ENCODE data around the gene NACC2.

Gene NACC2

GRCh38 chr9:136091582-136092352, 3.3 kb downstream of the NACC2 start:
- no peak for DNase-seq

- no peak for DNase-seq
Measured at GRCh38 chr9:136090768-136091581, 4.1 kb downstream of the NACC2 start.

GRCh38 chr9:136090056-136090735, 4.9 kb downstream of the NACC2 start:
- DNase-seq = no peak

- no peak for DNase-seq
Measured at GRCh38 chr9:136089697-136090045, 5.4 kb downstream of the NACC2 start.

- no peak for DNase-seq
Measured at GRCh38 chr9:136088939-136089696, 6.0 kb downstream of the NACC2 start.

GRCh38 chr9:136088481-136088938, 6.6 kb downstream of the NACC2 start:
- DNase-seq = no peak

- no peak for DNase-seq
Measured at GRCh38 chr9:136087741-136088480, 7.2 kb downstream of the NACC2 start.

GRCh38 chr9:136086951-136087740, 7.9 kb downstream of the NACC2 start:
- DNase-seq = no peak

GRCh38 chr9:136086213-136086881, 8.7 kb downstream of the NACC2 start:
- DNase-seq = no peak

- DNase-seq = no peak
Measured at GRCh38 chr9:136085815-136086212, 9.3 kb downstream of the NACC2 start.

- no peak for DNase-seq
Measured at GRCh38 chr9:136084063-136084944, 10.8 kb downstream of the NACC2 start.

- DNase-seq = no peak
Measured at GRCh38 chr9:136083558-136084062, 11.5 kb downstream of the NACC2 start.

- no peak for DNase-seq
Measured at GRCh38 chr9:136082496-136083361, 12.4 kb downstream of the NACC2 start.

GRCh38 chr9:136081826-136082495, 13.1 kb downstream of the NACC2 start:
- no peak for DNase-seq

GRCh38 chr9:136081113-136081825, 13.8 kb downstream of the NACC2 start:
- DNase-seq = peak; percentile 1

- DNase-seq = no peak
Measured at GRCh38 chr9:136080716-136081112, 14.4 kb downstream of the NACC2 start.

GRCh38 chr9:136079916-136080246, 15.2 kb downstream of the NACC2 start:
- no peak for DNase-seq
